VCaP (cell line): ENCODE measurements around the gene POLL.

Experiments
- H3K27ac ChIP-seq: fragments of 450-650 bp; 2 replicates; pipeline ENCODE4 v1.5.1; 2017
- TF ChIP-seq, protein P1 (sequence below): fragments of 450-650 bp; conservative IDR thresholded peaks from 2 replicates; pipeline ENCODE4 v1.5.1; 2017; ENCODE audit warnings: mild to moderate bottlenecking, moderate library complexity

POLL gene

GRCh38 chr10:101560298-101561067 is 27.6 kb downstream of the POLL start:
- TF ChIP-seq, protein P1, sequence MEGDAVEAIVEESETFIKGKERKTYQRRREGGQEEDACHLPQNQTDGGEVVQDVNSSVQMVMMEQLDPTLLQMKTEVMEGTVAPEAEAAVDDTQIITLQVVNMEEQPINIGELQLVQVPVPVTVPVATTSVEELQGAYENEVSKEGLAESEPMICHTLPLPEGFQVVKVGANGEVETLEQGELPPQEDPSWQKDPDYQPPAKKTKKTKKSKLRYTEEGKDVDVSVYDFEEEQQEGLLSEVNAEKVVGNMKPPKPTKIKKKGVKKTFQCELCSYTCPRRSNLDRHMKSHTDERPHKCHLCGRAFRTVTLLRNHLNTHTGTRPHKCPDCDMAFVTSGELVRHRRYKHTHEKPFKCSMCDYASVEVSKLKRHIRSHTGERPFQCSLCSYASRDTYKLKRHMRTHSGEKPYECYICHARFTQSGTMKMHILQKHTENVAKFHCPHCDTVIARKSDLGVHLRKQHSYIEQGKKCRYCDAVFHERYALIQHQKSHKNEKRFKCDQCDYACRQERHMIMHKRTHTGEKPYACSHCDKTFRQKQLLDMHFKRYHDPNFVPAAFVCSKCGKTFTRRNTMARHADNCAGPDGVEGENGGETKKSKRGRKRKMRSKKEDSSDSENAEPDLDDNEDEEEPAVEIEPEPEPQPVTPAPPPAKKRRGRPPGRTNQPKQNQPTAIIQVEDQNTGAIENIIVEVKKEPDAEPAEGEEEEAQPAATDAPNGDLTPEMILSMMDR = no peak
- H3K27ac ChIP-seq = no peak overlapping the region

DNA sequence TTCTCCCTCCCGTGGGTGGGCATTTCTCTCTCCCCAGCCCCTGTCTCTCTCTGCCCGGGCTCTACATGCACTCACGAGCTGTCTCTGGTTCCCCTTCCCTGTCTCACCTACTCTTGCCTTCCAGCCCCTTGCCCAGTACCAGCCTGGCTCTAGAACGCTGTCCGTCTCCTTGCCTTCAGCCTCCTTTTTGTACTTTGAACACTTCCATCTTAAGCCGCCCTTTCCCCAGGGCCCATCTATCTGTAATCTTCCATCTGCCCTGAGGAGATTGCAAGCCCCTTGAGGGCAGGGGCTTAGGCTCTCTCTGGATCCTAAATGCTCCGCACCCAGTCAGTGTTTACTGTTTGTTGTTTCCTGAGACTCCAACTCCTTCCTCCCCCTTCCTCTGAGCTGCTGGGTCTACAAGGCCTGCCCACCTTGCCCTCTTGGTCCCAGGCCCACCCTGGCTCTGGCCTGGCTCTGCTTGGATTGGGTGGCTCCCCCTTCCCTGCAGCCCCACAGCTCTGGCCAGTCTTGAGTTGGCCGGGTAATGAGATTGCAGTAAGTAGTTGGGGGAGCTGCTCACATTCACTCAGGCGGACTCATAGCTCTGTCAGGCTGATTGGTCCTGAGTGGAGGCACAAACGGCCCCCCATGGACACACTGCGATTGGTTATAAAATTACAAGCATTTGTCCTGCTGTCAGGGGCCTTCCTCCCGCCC is 28.3 kb downstream of the POLL start:
- H3K27ac ChIP-seq = no peak overlapping the region
- TF ChIP-seq, protein P1 = no peak

- TF ChIP-seq, protein P1 = no peak
- H3K27ac ChIP-seq = no peak overlapping the region
Measured at GRCh38 chr10:101558671-101559595, 29.1 kb downstream of the POLL start.

DNA sequence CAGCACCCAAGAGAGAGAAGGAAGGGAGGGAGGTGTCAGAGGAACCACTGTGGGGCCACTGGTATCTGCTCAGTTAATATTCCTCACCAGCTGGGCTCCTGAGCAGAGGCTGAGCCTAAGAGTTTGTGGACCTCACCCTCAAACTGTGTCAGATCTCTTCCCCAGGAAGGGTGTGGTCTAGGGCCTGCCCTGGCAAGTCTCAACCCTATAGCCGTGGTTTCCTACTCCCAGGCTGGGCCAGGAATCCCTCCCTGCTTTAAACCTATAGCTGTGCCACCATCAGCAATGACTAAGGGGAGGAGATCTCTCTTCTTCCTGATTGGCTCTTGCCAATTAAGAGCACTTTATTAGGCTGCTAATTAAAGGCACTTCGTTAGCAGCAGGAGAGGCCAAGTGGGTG is 29.9 kb downstream of the POLL start:
- no peak overlapping the region for H3K27ac ChIP-seq

GRCh38 chr10:101557541-101557940 is 30.5 kb downstream of the POLL start:
- TF ChIP-seq, protein P1 = no peak
- H3K27ac ChIP-seq = no peak overlapping the region

More for the DNA sequence above, 29.9 kb downstream of the POLL start:
- TF ChIP-seq, protein P1 = no peak

GRCh38 chr10:101552442-101552841 is 35.6 kb downstream of the POLL start:
- H3K27ac ChIP-seq = no peak overlapping the region
- TF ChIP-seq, protein P1 = no peak

DNA sequence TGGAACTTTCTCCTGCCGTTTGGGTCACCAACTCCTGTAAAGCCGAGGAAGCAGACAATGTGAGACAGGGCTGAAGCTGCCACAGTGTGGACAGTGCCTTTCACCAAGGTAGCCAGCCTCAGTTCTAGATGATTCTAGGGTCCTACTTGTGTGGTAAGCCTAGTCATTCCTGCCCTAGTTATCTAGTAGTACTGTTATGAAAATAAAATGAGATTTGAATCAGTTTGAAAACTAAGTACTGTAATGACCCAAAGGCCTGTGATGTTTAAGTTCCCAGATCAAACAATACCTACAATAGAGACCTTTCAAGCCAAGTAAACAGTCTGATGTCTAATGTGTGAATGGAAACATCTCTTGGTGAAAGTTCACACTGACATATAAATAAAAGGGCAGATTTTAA is 37.1 kb downstream of the POLL start:
- TF ChIP-seq, protein P1 = no peak
- H3K27ac ChIP-seq = no peak overlapping the region
